SK-N-MC (cell line): Measurements from ENCODE around the gene ZDHHC16.

Source experiments
- DNase-seq: peaks from one replicate; pipeline ENCODE4 v3.0.0-alpha.2; 2011; ENCODE audit warnings: low read depth, low spot score
- H3K27ac ChIP-seq: fragments of 200-600 bp; sonication (generic); 2 replicates; pipeline ENCODE4 v1.5.1; 2016; ENCODE audit warnings: mixed run types
- H3K36me3 ChIP-seq: fragments of 200-600 bp; sonication (generic); 2 replicates; pipeline ENCODE4 v1.6.1; 2017; ENCODE audit warnings: antibody characterized with exemption, low read length, mixed read lengths; ENCODE audit not compliant: insufficient read depth
- H3K4me3 ChIP-seq: fragments of 200-600 bp; sonication (generic); 2 replicates; pipeline ENCODE4 v1.5.1; 2016
- H3K9ac ChIP-seq: fragments of 200-600 bp; sonication (generic); 2 replicates; pipeline ENCODE4 v1.8.0; 2017; ENCODE audit warnings: mixed run types, mixed read lengths; ENCODE audit not compliant: insufficient read length
- H3K9me3 ChIP-seq: fragments of 200-600 bp; sonication (generic); 2 replicates; pipeline ENCODE4 v1.6.1; 2017; ENCODE audit warnings: low read depth, mild to moderate bottlenecking, antibody characterized with exemption, low read length, moderate library complexity, mixed read lengths
- EZH2 ChIP-seq: fragments of 200-600 bp; sonication (generic); IDR thresholded peaks from one replicate; pipeline ENCODE4 v1.6.1; 2017; ENCODE audit warnings: antibody characterized with exemption
- FOXP2 ChIP-seq: optimal IDR thresholded peaks from 2 replicates; pipeline ENCODE3; 2011; ENCODE audit warnings: mild to moderate bottlenecking, moderate library complexity; ENCODE audit not compliant: insufficient read depth; ENCODE audit errors: extremely low read length, control extremely low read depth
- POLR2AphosphoS5 ChIP-seq: IDR thresholded peaks from 2 replicates; pipeline ENCODE4 v1.6.1; 2012; ENCODE audit warnings: mild to moderate bottlenecking, low read depth, low read length, borderline replicate concordance

The ZDHHC16 gene

GRCh38 chr10:97426776-97427570, 19.0 kb upstream of the ZDHHC16 start:
- no peak for DNase-seq
- no peak for TF ChIP-seq FOXP2
- TF ChIP-seq POLR2AphosphoS5, result no peak; the same call in 1 of the 2 replicates
- no peak for TF ChIP-seq EZH2
- peaks cover 27% of the 10 kb centered on the region for H3K36me3 ChIP-seq

GRCh38 chr10:97427571-97428179, 18.3 kb upstream of the ZDHHC16 start:
- H3K4me3 ChIP-seq, result peak overlapping the region; percentile 82
- peak overlapping the region; percentile 89 for H3K9ac ChIP-seq
- H3K36me3 ChIP-seq, result peaks cover 29% of the 10 kb centered on the region
- DNase-seq, result no peak
- peak overlapping the region; percentile 70; the same call in 1 of the 2 replicates for H3K27ac ChIP-seq
- H3K9me3 ChIP-seq, result no peaks in the 10 kb centered on the region
- TF ChIP-seq POLR2AphosphoS5, result no peak; the same call in 1 of the 2 replicates
- TF ChIP-seq EZH2, result no peak
- no peak for TF ChIP-seq FOXP2

More at GRCh38 chr10:97426776-97427570, 19.0 kb upstream of the ZDHHC16 start:
- Histone ChIP-seq H3K4me3 (peak overlapping the region; percentile 82), H3K27ac (0 out of 2 replicates have a peak overlapping the region, but pooled peaks have one; percentile 70), H3K9me3 (no peaks in the 10 kb centered on the region), H3K9ac (peak overlapping the region; percentile 89)

GRCh38 chr10:97428572-97428981, 17.4 kb upstream of the ZDHHC16 start:
- H3K9me3 ChIP-seq, result no peaks in the 10 kb centered on the region
- TF ChIP-seq POLR2AphosphoS5, result no peak
- no peak for TF ChIP-seq FOXP2
- TF ChIP-seq EZH2, result no peak
- peaks cover 29% of the 10 kb centered on the region for H3K36me3 ChIP-seq
- H3K4me3 ChIP-seq, result peak overlapping the region; percentile 82
- H3K27ac ChIP-seq, result peak overlapping the region; percentile 70
- H3K9ac ChIP-seq, result peak overlapping the region; percentile 89
- DNase-seq, result no peak

- H3K27ac ChIP-seq, result no peak overlapping the region
- TF ChIP-seq EZH2, result no peak
- TF ChIP-seq POLR2AphosphoS5, result no peak; the same call in 1 of the 2 replicates
- no peak for TF ChIP-seq FOXP2
- no peak overlapping the region for H3K4me3 ChIP-seq
- H3K9me3 ChIP-seq, result no peaks in the 10 kb centered on the region
- H3K9ac ChIP-seq, result no peak overlapping the region
- peaks cover 26% of the 10 kb centered on the region for H3K36me3 ChIP-seq
- DNase-seq, result no peak
Measured at GRCh38 chr10:97434055-97434454, 11.9 kb upstream of the ZDHHC16 start.

- TF ChIP-seq POLR2AphosphoS5, result peak; percentile 4
- no peak for TF ChIP-seq FOXP2
- Histone ChIP-seq H3K27ac (no peak overlapping the region), H3K4me3 (no peak overlapping the region), H3K9ac (no peak overlapping the region), H3K9me3 (no peaks in the 10 kb centered on the region), H3K36me3 (peaks cover 23% of the 10 kb centered on the region)
- no peak for DNase-seq
Measured at GRCh38 chr10:97434557-97434956, 11.4 kb upstream of the ZDHHC16 start.

- Histone ChIP-seq H3K36me3 (peaks cover 16% of the 10 kb centered on the region; the same call in 1 of the 2 replicates), H3K27ac (no peak overlapping the region), H3K9ac (no peak overlapping the region), H3K4me3 (no peak overlapping the region), H3K9me3 (no peaks in the 10 kb centered on the region)
- DNase-seq, result no peak
- no peak for TF ChIP-seq FOXP2
- no peak for TF ChIP-seq EZH2
- 0 out of 2 replicates have a peak, but pooled peaks have one; percentile 3 for TF ChIP-seq POLR2AphosphoS5
Measured at GRCh38 chr10:97435211-97435610, 10.8 kb upstream of the ZDHHC16 start.

- TF ChIP-seq FOXP2 (no peak), EZH2 (no peak), POLR2AphosphoS5 (no peak)
- H3K27ac ChIP-seq, result no peak overlapping the region
- H3K4me3 ChIP-seq, result no peak overlapping the region
- H3K9me3 ChIP-seq, result no peaks in the 10 kb centered on the region
- H3K9ac ChIP-seq, result no peak overlapping the region
- no peaks in the 10 kb centered on the region; the same call in 1 of the 2 replicates for H3K36me3 ChIP-seq
- DNase-seq, result no peak
Measured at GRCh38 chr10:97442277-97442676, 3.7 kb upstream of the ZDHHC16 start.

GRCh38 chr10:97444212-97444611, 1.8 kb upstream of the ZDHHC16 start:
- H3K4me3 ChIP-seq, result no peak overlapping the region
- DNase-seq, result no peak
- TF ChIP-seq FOXP2, result no peak
- no peak for TF ChIP-seq EZH2
- no peak for TF ChIP-seq POLR2AphosphoS5
- no peak overlapping the region for H3K27ac ChIP-seq
- H3K36me3 ChIP-seq, result no peaks in the 10 kb centered on the region; the same call in 1 of the 2 replicates
- no peak overlapping the region for H3K9ac ChIP-seq
- no peaks in the 10 kb centered on the region for H3K9me3 ChIP-seq
